K562 (cell line): Measurements from ENCODE around the gene CMIP. TPM values are rescaled to one million over a fixed set of nuclear protein-coding genes. Genes with fewer than 3 reads are reported as not detected.

Experiments
- CBFB ChIP-seq: sonication (generic); formaldehyde crosslinking; IDR thresholded peaks from 2 replicates; pipeline ENCODE4 v1.4.0; 2020; ENCODE audit warnings: mild to moderate bottlenecking, missing genetic modification reagents
- CBX1 ChIP-seq: sonication (generic); IDR thresholded peaks from 2 replicates; pipeline ENCODE4 v1.6.1; 2016; ENCODE audit warnings: antibody characterized with exemption, low read depth, mild to moderate bottlenecking
- CREB1 ChIP-seq, 2 experiments: sonication (generic) in 1 of 2; formaldehyde crosslinking in 1 of 2; IDR thresholded peaks; 2 replicates each; pipeline versions ENCODE4 v1.6.1 to v1.8.0; 2012 to 2022; ENCODE audit warnings: inconsistent platforms in 1 of 2, mild to moderate bottlenecking in 1 of 2, missing genetic modification reagents in 1 of 2, moderate library complexity in 1 of 2
- FOXP1 ChIP-seq: sonication (generic); formaldehyde crosslinking; IDR thresholded peaks from 2 replicates; pipeline ENCODE4 v1.8.0; 2022; ENCODE audit warnings: mild to moderate bottlenecking, missing genetic modification reagents
- HDAC8 ChIP-seq: fragments of 450-650 bp; IDR thresholded peaks from 2 replicates; pipeline ENCODE4 v1.6.1; 2016; ENCODE audit warnings: mild to moderate bottlenecking, missing genetic modification characterization, moderate library complexity, missing compliant biosample characterization
- ILK ChIP-seq: fragments of 450-650 bp; IDR thresholded peaks from 2 replicates; pipeline ENCODE4 v1.6.1; 2016; ENCODE audit warnings: missing genetic modification characterization, low read depth, mild to moderate bottlenecking, missing compliant biosample characterization, moderate library complexity, borderline replicate concordance
- JUND ChIP-seq, 2 experiments: IDR thresholded peaks; 2 replicates in 1 of 2; 3 replicates in 1 of 2; pipeline ENCODE4 v1.6.1; 2011; ENCODE audit warnings: borderline replicate concordance in 2 of 2, low read depth in 2 of 2, low read length in 2 of 2, improper control_type of control experiment in 1 of 2, missing biosample characterization in 1 of 2, missing genetic modification characterization in 1 of 2, missing genetic modification reagents in 1 of 2
- MYC ChIP-seq, 2 experiments: fragments of 250-450 bp in 1 of 2; sonication (Bioruptor Pico) in 1 of 2; IDR thresholded peaks; 2 replicates each; pipeline versions ENCODE4 v1.5.1 to v1.6.1; 2012 to 2021; ENCODE audit warnings: low read depth in 2 of 2, borderline replicate concordance in 1 of 2, improper control_type of control experiment in 1 of 2, low read length in 1 of 2, mild to moderate bottlenecking in 1 of 2, moderate library complexity in 1 of 2
- NCOA6 ChIP-seq: fragments of 450-650 bp; IDR thresholded peaks from 2 replicates; pipeline ENCODE4 v1.6.1; 2017; ENCODE audit warnings: mild to moderate bottlenecking
- PHF21A ChIP-seq: fragments of 450-650 bp; IDR thresholded peaks from 2 replicates; pipeline ENCODE4 v1.6.1; 2017; ENCODE audit warnings: low read depth, borderline replicate concordance
- POU5F1 ChIP-seq: fragments of 150-350 bp; IDR thresholded peaks from 2 replicates; pipeline ENCODE4 v1.6.1; 2014; ENCODE audit warnings: borderline replicate concordance, low read length, low read depth, mild to moderate bottlenecking; ENCODE audit not compliant: partially characterized antibody
- RBM15 ChIP-seq: fragments of 200-400 bp; formaldehyde crosslinking; IDR thresholded peaks from 2 replicates; pipeline ENCODE4 v1.6.1; 2018; ENCODE audit warnings: mild to moderate bottlenecking, low read length, moderate library complexity; ENCODE audit not compliant: insufficient read depth
- SMAD2 ChIP-seq: fragments of 150-350 bp; IDR thresholded peaks from 2 replicates; pipeline ENCODE4 v1.6.1; 2014; ENCODE audit warnings: low read depth, mild to moderate bottlenecking, low read length
- SMAD4 ChIP-seq: fragments of 250-450 bp; sonication (Bioruptor Pico); conservative IDR thresholded peaks from 2 replicates; pipeline ENCODE4 v1.8.0; 2021; ENCODE audit warnings: inconsistent platforms, mild to moderate bottlenecking, moderate library complexity
- SNIP1 ChIP-seq: fragments of 450-650 bp; IDR thresholded peaks from 2 replicates; pipeline ENCODE4 v1.7.1; 2017; ENCODE audit warnings: low read depth, mild to moderate bottlenecking
- SP2 ChIP-seq: IDR thresholded peaks from 2 replicates; pipeline ENCODE4 v1.6.1; 2011; ENCODE audit warnings: mild to moderate bottlenecking, low read depth, low read length, moderate library complexity; ENCODE audit not compliant: poor library complexity, severe bottlenecking; ENCODE audit errors: extremely low read depth
- TSC22D4 ChIP-seq: fragments of 450-650 bp; IDR thresholded peaks from 2 replicates; pipeline ENCODE4 v1.6.1; 2016; ENCODE audit warnings: missing genetic modification characterization, missing biosample characterization, control low read depth
- ZC3H8 ChIP-seq: fragments of 450-650 bp; IDR thresholded peaks from 2 replicates; pipeline ENCODE4 v1.6.1; 2017
- ZNF3 ChIP-seq: fragments of 250-450 bp; sonication (Bioruptor Pico); IDR thresholded peaks from 2 replicates; pipeline ENCODE4 v1.5.0; 2021; ENCODE audit warnings: mild to moderate bottlenecking, moderate library complexity
- polyA plus RNA-seq, 8 experiments: library from polyadenylated mRNA; depleted of rRNA in 4 of 8; stranded (reverse) in 5 of 8; unstranded in 3 of 8; fragments of >200 nt; fragmentation: Nextera tagmentation in 2 of 8; fragmentation: Illumina TruSeq in 1 of 8; extraction: Ambion mirVana in 2 of 8; extraction: Trizol in 1 of 8; gene quantifications; 2 replicates each; pipeline versions ENCODE4 v1.2.1 to v1.2.3, GENCODE V29; 2011 to 2014; ENCODE audit warnings: inconsistent platforms in 1 of 8, missing spikeins in 1 of 8
- total RNA-seq, 7 experiments: library from RNA; depleted of rRNA in 6 of 7; stranded (reverse); fragments of >200 nt in 6 of 7; fragmentation: Illumina TruSeq in 2 of 7; extraction: Trizol in 2 of 7; gene quantifications; 2 replicates each; pipeline versions ENCODE4 v1.2.1 to v1.2.3, GENCODE V29; 2011 to 2021; ENCODE audit warnings: low replicate concordance in 1 of 7
- TF ChIP-seq, protein P1 (sequence below): fragments of 450-650 bp; formaldehyde crosslinking; IDR thresholded peaks from 2 replicates; pipeline ENCODE4 v1.4.0; 2020; ENCODE audit warnings: mild to moderate bottlenecking, moderate library complexity
- TF ChIP-seq, protein P2 (sequence below): fragments of 250-450 bp; sonication (Bioruptor Pico); IDR thresholded peaks from 2 replicates; pipeline ENCODE4 v1.9.0; 2021; ENCODE audit warnings: mild to moderate bottlenecking
- TF ChIP-seq, protein P3 (sequence below): fragments of 250-450 bp; sonication (Bioruptor Pico); IDR thresholded peaks from 2 replicates; pipeline ENCODE4 v1.8.0; 2021; ENCODE audit warnings: moderate library complexity, mild to moderate bottlenecking, inconsistent platforms
- TF ChIP-seq, protein P4 (sequence below): fragments of 250-450 bp; sonication (Bioruptor Pico); IDR thresholded peaks from 2 replicates; pipeline ENCODE4 v1.4.0; 2020; ENCODE audit warnings: borderline replicate concordance

Gene CMIP
- total and polyA plus RNA-seq, 9 of the 15 experiments (the other 6 are each of a cell fraction or from before 2014, with no cell fraction given) = 0.94 to 82.5 (median 10.3) TPM

DNA sequence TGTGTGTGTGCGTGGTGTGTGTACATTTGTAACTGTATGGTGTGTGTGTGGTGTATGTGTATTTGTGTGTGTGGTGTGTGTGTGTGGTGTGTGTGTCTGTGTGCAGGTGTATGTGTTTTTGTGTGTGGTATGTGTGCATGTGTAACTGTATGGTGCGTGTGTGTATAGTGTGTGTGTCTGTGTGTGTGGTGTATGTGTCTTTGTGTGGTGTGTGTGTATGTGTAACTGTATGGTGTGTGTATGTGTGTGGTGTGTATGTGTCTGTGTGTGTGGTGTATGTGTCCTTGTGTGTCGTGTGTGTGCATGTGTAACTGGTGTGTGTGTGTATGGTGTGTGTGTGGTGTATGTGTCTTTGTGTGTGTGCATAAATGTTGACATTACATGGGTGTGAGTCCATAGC, 170.8 kb downstream of the CMIP start (continued):
- no peak for TF ChIP-seq SMAD4 (CRISPR knock-in tag)
- no peak for TF ChIP-seq SP2
- TF ChIP-seq JUND (IDR thresholded peaks at IDR 0.05; ENCODE audit: borderline replicate concordance, low read depth, low read length) = no peak
- no peak for TF ChIP-seq JUND (tag; IDR thresholded peaks at IDR 0.05; ENCODE audit: borderline replicate concordance, low read depth, low read length)
- TF ChIP-seq NCOA6 = no peak
- TF ChIP-seq CBFB (CRISPR knock-in tag) = no peak
- no peak for TF ChIP-seq RBM15
- TF ChIP-seq POU5F1 = no peak
- TF ChIP-seq MYC (IDR thresholded peaks at IDR 0.05; ENCODE audit: low read depth, low read length) = no peak
- TF ChIP-seq MYC (CRISPR knock-in tag; IDR thresholded peaks at IDR 0.05; ENCODE audit: borderline replicate concordance, low read depth) = no peak
- TF ChIP-seq FOXP1 = 0 out of 2 replicates have a peak, but pooled peaks have one; percentile 26
- TF ChIP-seq, protein P1, sequence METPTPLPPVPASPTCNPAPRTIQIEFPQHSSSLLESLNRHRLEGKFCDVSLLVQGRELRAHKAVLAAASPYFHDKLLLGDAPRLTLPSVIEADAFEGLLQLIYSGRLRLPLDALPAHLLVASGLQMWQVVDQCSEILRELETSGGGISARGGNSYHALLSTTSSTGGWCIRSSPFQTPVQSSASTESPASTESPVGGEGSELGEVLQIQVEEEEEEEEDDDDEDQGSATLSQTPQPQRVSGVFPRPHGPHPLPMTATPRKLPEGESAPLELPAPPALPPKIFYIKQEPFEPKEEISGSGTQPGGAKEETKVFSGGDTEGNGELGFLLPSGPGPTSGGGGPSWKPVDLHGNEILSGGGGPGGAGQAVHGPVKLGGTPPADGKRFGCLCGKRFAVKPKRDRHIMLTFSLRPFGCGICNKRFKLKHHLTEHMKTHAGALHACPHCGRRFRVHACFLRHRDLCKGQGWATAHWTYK (CRISPR knock-in tag) = no peak
- no peak for TF ChIP-seq ZNF3
- TF ChIP-seq TSC22D4 (tag) = peak; percentile 73; the same call in 1 of the 2 replicates
- 0 out of 2 replicates have a peak, but pooled peaks have one; percentile 57 for TF ChIP-seq CBX1
- no peak for TF ChIP-seq SNIP1
- TF ChIP-seq SMAD2 = no peak
- TF ChIP-seq PHF21A = no peak
- TF ChIP-seq, protein P2, sequence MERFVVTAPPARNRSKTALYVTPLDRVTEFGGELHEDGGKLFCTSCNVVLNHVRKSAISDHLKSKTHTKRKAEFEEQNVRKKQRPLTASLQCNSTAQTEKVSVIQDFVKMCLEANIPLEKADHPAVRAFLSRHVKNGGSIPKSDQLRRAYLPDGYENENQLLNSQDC = no peak
- no peak for TF ChIP-seq CREB1 (IDR thresholded peaks at IDR 0.05)
- TF ChIP-seq CREB1 (CRISPR knock-in tag; IDR thresholded peaks at IDR 0.05) = no peak
- TF ChIP-seq ILK (tag) = no peak
- no peak for TF ChIP-seq HDAC8 (tag)
- TF ChIP-seq, protein P3, sequence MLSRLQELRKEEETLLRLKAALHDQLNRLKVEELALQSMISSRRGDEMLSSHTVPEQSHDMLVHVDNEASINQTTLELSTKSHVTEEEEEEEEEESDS (CRISPR knock-in tag) = no peak
- no peak for TF ChIP-seq ZC3H8
- TF ChIP-seq, protein P4, sequence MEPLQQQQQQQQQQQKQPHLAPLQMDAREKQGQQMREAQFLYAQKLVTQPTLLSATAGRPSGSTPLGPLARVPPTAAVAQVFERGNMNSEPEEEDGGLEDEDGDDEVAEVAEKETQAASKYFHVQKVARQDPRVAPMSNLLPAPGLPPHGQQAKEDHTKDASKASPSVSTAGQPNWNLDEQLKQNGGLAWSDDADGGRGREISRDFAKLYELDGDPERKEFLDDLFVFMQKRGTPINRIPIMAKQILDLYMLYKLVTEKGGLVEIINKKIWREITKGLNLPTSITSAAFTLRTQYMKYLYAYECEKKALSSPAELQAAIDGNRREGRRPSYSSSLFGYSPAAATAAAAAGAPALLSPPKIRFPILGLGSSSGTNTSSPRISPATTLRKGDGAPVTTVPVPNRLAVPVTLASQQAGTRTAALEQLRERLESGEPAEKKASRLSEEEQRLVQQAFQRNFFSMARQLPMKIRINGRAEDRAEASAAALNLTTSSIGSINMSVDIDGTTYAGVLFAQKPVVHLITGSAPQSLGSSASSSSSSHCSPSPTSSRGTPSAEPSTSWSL = no peak
